ENCODE results near the gene PHF20. TPM values are rescaled to one million over a fixed set of nuclear protein-coding genes. Genes with fewer than 3 reads are reported as not detected.

Gene PHF20
- total and polyA plus RNA-seq, 9 donors: 17.6 to 70.0 (median 47.0) TPM

- H3K27ac ChIP-seq: no peak overlapping the region
- H3K4me1 ChIP-seq (ENCODE audit: insufficient read depth): no peaks in the 10 kb centered on the region
- TF ChIP-seq EP300 (IDR thresholded peaks at IDR 0.05) (no peak), CTCF (IDR thresholded peaks at IDR 0.05) (no peak), POLR2A (IDR thresholded peaks at IDR 0.05) (no peak)
- intact Hi-C loops (cut with DNase I): no loop called here
- no peak overlapping the region for H3K4me3 ChIP-seq
- DNase-seq: no peak
- H3K27me3 ChIP-seq: no peaks in the 10 kb centered on the region
- no peaks in the 10 kb centered on the region for H3K36me3 ChIP-seq
- 88 to 100% (median 95%) methylated on average over 1 of the region's 1 CpG for WGBS, 3 donors
- no peaks in the 10 kb centered on the region for H3K9me3 ChIP-seq
Observed at GRCh38 chr20:35909176-35909575, 137.4 kb downstream of the PHF20 start.

- Histone ChIP-seq H3K27ac (no peak overlapping the region), H3K4me1 (ENCODE audit: insufficient read depth) (no peaks in the 10 kb centered on the region), H3K27me3 (no peaks in the 10 kb centered on the region), H3K4me3 (no peak overlapping the region), H3K9me3 (no peaks in the 10 kb centered on the region), H3K36me3 (no peaks in the 10 kb centered on the region)
- DNase-seq: no peak
- intact Hi-C loops (cut with DNase I): no loop called here
- WGBS, 3 donors: 95 to 100% (median 96%) methylated on average over 1 of the region's 1 CpG
- TF ChIP-seq POLR2A (IDR thresholded peaks at IDR 0.05): no peak
- TF ChIP-seq CTCF (IDR thresholded peaks at IDR 0.05): no peak
- TF ChIP-seq EP300 (IDR thresholded peaks at IDR 0.05): no peak
Observed at GRCh38 chr20:35909796-35910195, 138.0 kb downstream of the PHF20 start.

- Histone ChIP-seq H3K27me3 (no peaks in the 10 kb centered on the region), H3K4me3 (no peak overlapping the region), H3K4me1 (ENCODE audit: insufficient read depth) (no peaks in the 10 kb centered on the region), H3K27ac (no peak overlapping the region), H3K9me3 (no peaks in the 10 kb centered on the region), H3K36me3 (no peaks in the 10 kb centered on the region)
- no peak for DNase-seq
- 89 to 93% (median 92%) methylated on average over 3 of the region's 3 CpGs for WGBS, 3 donors
- intact Hi-C loops (cut with DNase I): no loop called here
- TF ChIP-seq CTCF (IDR thresholded peaks at IDR 0.05): no peak
- TF ChIP-seq EP300 (IDR thresholded peaks at IDR 0.05): no peak
- TF ChIP-seq POLR2A (IDR thresholded peaks at IDR 0.05): no peak
Observed at GRCh38 chr20:35910254-35910653, 138.4 kb downstream of the PHF20 start.

DNA sequence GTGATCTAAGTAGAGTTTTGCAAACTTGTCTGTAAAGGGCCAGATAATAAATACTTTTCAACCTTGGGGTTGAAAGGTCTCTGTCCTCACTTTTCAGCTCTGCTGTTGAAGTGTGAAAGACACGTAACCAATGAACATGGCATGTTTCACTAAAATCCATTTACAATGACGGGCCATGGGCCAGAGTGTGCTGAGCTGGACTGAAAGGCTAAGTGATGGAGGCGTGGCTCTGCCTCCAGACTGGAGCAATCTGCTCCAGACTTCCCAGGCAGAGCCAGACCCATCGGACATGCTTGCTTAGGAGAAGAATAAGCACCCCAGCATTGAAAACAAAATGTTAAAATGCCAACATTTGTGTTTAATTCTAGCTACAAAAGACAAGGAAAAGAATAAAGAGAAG is 141.1 kb downstream of the PHF20 start:
- Histone ChIP-seq H3K4me1 (ENCODE audit: insufficient read depth) (no peaks in the 10 kb centered on the region), H3K27ac (no peak overlapping the region), H3K4me3 (no peak overlapping the region), H3K27me3 (no peaks in the 10 kb centered on the region), H3K36me3 (no peaks in the 10 kb centered on the region), H3K9me3 (no peaks in the 10 kb centered on the region)
- WGBS, 3 donors: 88 to 89% (median 89%) methylated on average over 4 of the region's 4 CpGs
- DNase-seq: no peak
- intact Hi-C loops (cut with DNase I): no loop called here
- TF ChIP-seq CTCF (IDR thresholded peaks at IDR 0.05): no peak
- TF ChIP-seq EP300 (IDR thresholded peaks at IDR 0.05): no peak
- no peak for TF ChIP-seq POLR2A (IDR thresholded peaks at IDR 0.05)

DNA sequence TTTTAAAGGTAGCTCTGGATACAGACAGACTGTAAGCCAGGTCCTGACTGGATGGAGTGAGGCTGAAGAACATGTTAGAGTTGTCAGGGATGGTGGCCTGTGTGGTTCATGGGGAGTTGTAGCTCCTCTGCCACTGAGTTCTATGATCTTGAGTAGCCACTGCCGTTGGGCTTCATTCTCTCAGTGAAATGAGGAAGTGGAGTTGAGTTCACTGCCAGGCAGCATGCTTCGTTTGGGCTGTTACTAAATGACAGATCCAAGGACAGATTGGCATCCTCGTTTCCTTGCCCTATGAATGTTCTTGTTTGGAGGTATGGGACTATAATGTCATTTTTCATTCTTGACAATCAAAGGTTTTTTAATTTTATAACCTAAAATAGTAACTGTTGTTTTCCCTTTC is 145.3 kb downstream of the PHF20 start:
- Histone ChIP-seq H3K27ac (no peak overlapping the region), H3K9me3 (no peaks in the 10 kb centered on the region), H3K27me3 (no peaks in the 10 kb centered on the region), H3K4me1 (ENCODE audit: insufficient read depth) (no peaks in the 10 kb centered on the region), H3K36me3 (no peaks in the 10 kb centered on the region), H3K4me3 (no peak overlapping the region)
- no peak for TF ChIP-seq POLR2A (IDR thresholded peaks at IDR 0.05)
- 67 to 83% (median 79%) methylated on average over 3 of the region's 3 CpGs for WGBS, 3 donors
- DNase-seq: no peak
- intact Hi-C loops (cut with DNase I): no loop called here

All from ovary (tissue), 9 donors.